HL-60/S4 treated with retinoic acid at 250 ng/mL for 4 days and 3 days (cell line): ENCODE measurements around the gene MED9.

Experiments
- in situ Hi-C: fragments of 300-500 bp; cut with MboI; formaldehyde crosslinking; loops from 2 replicates; pipeline ENCODE4 v1.7.0; 2022; ENCODE audit warnings: low sequenced_read_pairs

Gene MED9

GRCh38 chr17:17514993-17515933 is 38.5 kb downstream of the MED9 start:
- in situ Hi-C loops = no loop called here

- in situ Hi-C loops = no loop called here
These were observed 39.4 kb downstream of the MED9 start for GRCh38 chr17:17515934-17516930.

- in situ Hi-C loops = no loop called here
These were observed 40.3 kb downstream of the MED9 start for GRCh38 chr17:17516941-17517720.

- in situ Hi-C loops = no loop called here
These were observed 41.2 kb downstream of the MED9 start for GRCh38 chr17:17518014-17518413.

- in situ Hi-C loops = no loop called here
These were observed 42.2 kb downstream of the MED9 start for GRCh38 chr17:17518951-17519350.

DNA sequence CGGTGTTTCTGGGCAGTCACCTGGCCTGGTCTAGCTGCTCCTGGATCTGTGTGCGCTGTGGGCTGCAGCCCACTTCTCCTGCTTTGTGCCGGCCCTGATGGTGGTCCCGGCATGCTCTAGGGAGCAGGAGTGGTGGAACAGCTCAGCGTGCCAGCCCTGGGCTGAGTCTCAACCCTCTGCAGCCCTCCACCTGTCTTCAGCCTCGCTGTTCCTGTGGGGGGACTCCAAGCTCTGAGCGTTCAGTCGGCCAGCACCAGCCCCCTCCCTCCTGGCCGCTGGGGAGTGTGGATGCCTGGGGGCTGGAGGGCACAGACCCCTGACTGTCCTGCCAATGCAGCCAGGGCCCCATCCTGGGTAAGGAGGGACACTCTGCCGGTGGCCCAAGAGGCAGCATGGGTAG is 43.1 kb downstream of the MED9 start:
- in situ Hi-C loops = no loop called here

DNA sequence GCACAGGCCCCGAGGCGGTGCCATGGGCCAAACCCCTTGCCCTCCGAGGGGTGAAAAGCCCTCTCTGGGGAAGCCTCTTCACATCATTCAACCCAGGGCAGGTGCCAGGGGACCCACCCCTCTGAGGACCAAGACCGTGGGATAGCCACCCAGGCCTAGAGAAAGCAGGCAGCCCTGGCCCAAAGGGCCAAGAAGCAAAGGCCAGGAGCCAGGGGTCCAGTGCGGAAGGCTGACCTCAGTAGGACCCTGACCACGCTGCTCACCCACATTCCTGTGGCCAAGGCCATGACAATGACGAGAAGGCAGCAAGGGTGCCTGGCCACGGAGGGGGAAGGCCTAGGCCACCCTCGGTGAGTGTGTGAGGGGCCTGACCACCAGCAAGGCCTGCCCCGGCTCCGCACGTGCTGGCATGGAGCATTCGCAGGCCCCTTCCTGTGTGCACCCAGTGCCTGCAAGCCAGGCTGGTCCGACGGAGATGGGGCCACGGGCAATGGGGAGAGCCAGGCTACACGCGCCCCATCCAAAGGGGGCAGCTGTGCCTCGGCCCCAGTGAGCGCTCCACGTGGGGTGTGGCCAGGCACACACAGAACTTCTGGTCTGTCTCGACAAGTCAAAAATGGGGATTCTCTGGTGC is 43.9 kb downstream of the MED9 start:
- in situ Hi-C loops = no loop called here

- in situ Hi-C loops = no loop called here
These were observed 46.4 kb downstream of the MED9 start for GRCh38 chr17:17523001-17523730.

DNA sequence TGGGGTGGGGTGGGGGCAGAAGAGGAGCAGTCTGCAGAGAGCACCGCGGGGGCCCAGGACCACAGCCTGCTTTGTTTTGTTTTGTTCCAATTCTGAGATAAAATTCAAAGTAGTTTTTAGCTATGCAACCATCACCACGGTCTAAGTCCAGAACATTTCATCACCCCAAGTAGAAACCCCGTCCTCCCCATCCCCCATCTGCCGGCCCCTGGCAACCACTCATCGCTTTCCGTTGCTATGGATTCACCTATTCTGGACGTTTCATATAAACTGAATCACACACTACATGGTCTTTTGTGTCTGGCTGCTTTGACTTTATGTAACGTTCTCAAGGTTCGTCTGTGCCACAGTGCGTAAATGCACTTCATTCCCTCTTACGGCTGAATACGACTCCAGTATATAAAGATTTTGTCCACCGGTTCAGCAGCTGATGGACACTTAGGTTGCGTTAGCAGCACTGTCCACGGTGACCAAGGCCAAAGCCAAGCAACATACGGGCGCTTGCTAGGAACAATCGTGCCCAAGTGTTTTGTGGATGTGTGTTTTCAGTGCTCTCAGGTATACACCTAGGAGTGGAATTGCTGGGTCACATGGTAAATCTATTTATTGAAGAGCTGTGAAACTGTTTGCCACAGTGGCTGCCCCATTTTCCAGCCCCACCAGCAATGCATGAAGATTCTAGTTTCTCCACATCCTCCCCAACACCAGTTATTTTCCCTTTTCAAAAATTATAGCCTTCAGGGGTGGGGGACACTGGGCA is 47.1 kb downstream of the MED9 start:
- in situ Hi-C loops = no loop called here

DNA sequence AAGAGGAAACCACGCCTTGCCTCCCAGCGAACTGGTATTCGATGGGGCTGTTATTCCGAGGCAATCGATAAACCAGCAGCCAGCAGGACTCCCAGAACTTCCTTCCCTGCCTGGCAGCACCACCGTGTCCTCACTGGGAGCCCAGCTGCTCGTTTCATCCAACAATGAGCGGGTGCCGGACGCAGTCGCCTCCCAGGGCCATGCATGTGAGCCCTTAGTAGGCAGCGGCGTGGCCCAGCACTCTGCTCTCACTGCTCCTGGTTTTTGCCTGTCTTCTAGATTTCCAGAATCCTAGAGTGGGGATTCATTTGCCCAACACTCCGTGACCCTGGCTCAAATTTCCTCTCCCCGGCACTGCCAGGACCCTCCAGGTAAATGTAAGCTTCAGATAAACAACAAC is 48.5 kb downstream of the MED9 start:
- in situ Hi-C loops = no loop called here

DNA sequence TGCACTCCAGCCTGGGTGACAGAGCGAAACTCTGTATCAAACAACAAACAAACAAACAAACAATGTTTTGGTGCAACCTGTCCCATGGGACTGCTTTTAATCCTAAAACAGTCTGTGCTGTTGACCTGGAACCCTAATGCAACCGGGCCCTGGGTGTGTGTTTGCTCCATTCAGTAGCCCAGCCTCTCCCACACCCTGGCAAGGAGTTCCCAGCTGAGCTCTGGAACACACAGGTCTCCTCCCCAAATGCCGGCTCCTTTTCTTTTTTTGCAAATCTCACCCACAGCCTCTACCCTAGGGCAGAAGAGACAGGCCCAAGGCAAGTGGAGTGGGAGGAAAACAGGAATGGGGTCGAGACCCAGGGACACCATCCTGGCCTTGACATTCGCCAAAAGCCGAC is 49.2 kb downstream of the MED9 start:
- in situ Hi-C loops = no loop called here

- in situ Hi-C loops = no loop called here
These were observed 49.6 kb downstream of the MED9 start for GRCh38 chr17:17526369-17526768.

- in situ Hi-C loops = no loop called here
These were observed 50.7 kb downstream of the MED9 start for GRCh38 chr17:17527534-17527933.

DNA sequence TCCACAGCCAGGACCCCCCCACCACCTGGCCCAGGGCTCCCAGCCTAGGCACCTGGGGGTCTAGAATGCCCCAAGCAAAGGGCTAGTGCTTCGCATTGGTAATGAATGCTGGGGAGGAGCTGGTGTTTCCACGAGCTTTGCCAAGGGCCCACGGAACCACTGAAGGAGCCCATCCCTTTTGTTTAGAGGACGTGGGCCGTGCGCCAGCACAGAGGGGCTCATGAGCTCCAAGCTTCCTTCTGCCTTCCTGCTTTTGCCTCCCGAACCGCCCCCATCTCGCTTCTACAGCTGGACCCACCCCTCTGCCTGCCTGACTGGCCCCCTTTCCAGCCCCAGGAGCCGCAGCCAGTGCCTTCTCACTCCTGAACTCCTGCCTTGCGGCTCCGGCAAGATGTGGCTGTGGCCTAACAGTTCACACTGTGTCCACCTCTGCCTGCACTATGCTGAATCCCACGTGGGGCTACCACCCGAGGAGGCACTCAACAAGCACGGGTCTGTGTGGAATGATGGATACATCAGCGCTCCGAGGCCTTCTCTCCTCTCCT is 51.2 kb downstream of the MED9 start:
- in situ Hi-C loops = no loop called here

- in situ Hi-C loops = no loop called here
These were observed 52.2 kb downstream of the MED9 start for GRCh38 chr17:17528696-17529652.

DNA sequence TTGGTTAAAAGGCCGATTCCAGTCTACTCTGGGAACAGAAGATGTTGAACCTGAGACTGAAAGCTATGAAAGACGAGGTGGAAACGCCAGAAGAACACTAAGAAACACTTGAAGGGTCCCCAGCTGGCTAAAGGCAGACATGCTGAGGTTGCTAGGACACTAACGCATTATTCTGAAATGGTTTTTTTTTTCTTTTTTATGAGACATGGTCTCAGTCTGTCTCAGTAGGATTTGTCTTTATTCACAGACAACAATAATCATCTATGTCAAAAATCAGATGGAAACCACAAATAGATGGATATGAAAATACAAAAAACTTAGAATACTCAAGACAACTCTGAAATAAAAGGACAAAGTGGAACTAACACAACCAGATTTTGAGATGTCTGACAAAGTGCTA is 54.4 kb downstream of the MED9 start:
- in situ Hi-C loops = no loop called here

GRCh38 chr17:17532991-17533390 is 56.2 kb downstream of the MED9 start:
- in situ Hi-C loops = no loop called here
